Heart left ventricle (tissue), 16 donors: ENCODE data around the gene PGAM2. TPM values are rescaled to one million over a fixed set of nuclear protein-coding genes. Genes with fewer than 3 reads are reported as not detected.

Experiments used
- ATAC-seq, 4 donors: fragments of 200-7000 bp; cut with Tn5 transposase; one replicate each; pipeline ENCODE4 v1.9.1; 2020 to 2022; ENCODE audit warnings: moderate library complexity in 4 of 4, mild to moderate bottlenecking in 3 of 4, moderate number of reproducible peaks in 1 of 4
- DNase-seq, 5 donors: peaks; one replicate each; pipeline ENCODE4 v3.0.0-alpha.2; 2020
- H3K27ac ChIP-seq, 12 donors: fragments of 200-600 bp; sonication (generic) in 4 of 12; one replicate each; pipeline versions ENCODE4 v1.5.0 to v1.8.0; 2016 to 2022; ENCODE audit warnings: mild to moderate bottlenecking in 2 of 12
- H3K27me3 ChIP-seq, 9 donors: fragments of 200-600 bp; sonication (generic) in 2 of 9; one replicate each; pipeline versions ENCODE4 v1.5.1 to v1.8.0; 2016 to 2022; ENCODE audit warnings: mild to moderate bottlenecking in 3 of 9
- H3K36me3 ChIP-seq, 9 donors: fragments of 200-600 bp; sonication (generic) in 2 of 9; one replicate each; pipeline versions ENCODE4 v1.5.0 to v1.8.0; 2018 to 2022; ENCODE audit warnings: mild to moderate bottlenecking in 2 of 9
- H3K4me1 ChIP-seq, 12 donors: fragments of 200-600 bp; sonication (generic) in 4 of 12; one replicate each; pipeline versions ENCODE4 v1.5.0 to v1.8.0; 2016 to 2022; ENCODE audit warnings: mild to moderate bottlenecking in 3 of 12
- H3K4me3 ChIP-seq, 12 donors: fragments of 200-600 bp; sonication (generic) in 4 of 12; one replicate each; pipeline versions ENCODE4 v1.5.0 to v1.8.0; 2017 to 2022; ENCODE audit warnings: mild to moderate bottlenecking in 9 of 12, moderate library complexity in 4 of 12
- H3K9me3 ChIP-seq, 12 donors: fragments of 200-600 bp; sonication (generic) in 4 of 12; one replicate each; pipeline versions ENCODE4 v1.5.0 to v1.8.0; 2016 to 2022; ENCODE audit warnings: mild to moderate bottlenecking in 1 of 12
- CTCF ChIP-seq, 12 donors: fragments of 200-600 bp; sonication (generic) in 4 of 12; IDR thresholded peaks; one replicate each; pipeline versions ENCODE4 v1.5.0 to v1.8.0; 2018 to 2022; ENCODE audit warnings: antibody characterized with exemption in 12 of 12, mild to moderate bottlenecking in 5 of 12
- POLR2A ChIP-seq, 2 donors: fragments of 450-650 bp; IDR thresholded peaks; one replicate each; pipeline ENCODE4 v1.6.1; 2017; ENCODE audit warnings: antibody characterized with exemption in 2 of 2, mild to moderate bottlenecking in 2 of 2, moderate library complexity in 2 of 2
- WGBS, 4 donors: extraction: QIAGEN DNeasy Blood & Tissue Kit in 2 of 4; methylation state at CpG; one replicate each; pipeline versions ENCODE4 v1.1.5 to v1.1.7; 2013 to 2018; 5-methylcytosine and 5-hydroxymethylcytosine counted together
- intact Hi-C, 10 donors: fragments of 100-400 bp; cut with DNase I; formaldehyde crosslinking; loops; one replicate each; pipeline versions ENCODE4 v1.11.1 to v1.14.2; 2022
- polyA plus RNA-seq, 2 donors: library from polyadenylated mRNA; stranded (reverse); fragments of 200-250 nt; gene quantifications; one replicate each; pipeline ENCODE4 v1.2.3, GENCODE V29; 2013
- total RNA-seq, 9 donors: library from RNA; depleted of rRNA in 2 of 9; stranded (reverse); fragments of >200 nt in 2 of 9; fragmentation: NEBNext Ultra II Directional in 3 of 9; extraction: Animal tissue kit (Norgen Biotek cat#: 25700) in 3 of 9; gene quantifications; one replicate each; pipeline versions ENCODE4 v1.1.0 to v1.2.4, GENCODE V29; 2016 to 2023
- donor health status: ischemic (EF 13 %, LVEDD 7.1; RV severe dilation, severe dysfunction).
- donor health status: healthy with polysubstance abuse.
- donor health status: DM: no; HTN: yes; CAD: no.
- donor health status: DM: no; HTN: no; CAD: no.
- donor health status: ischemic (EF 25% LVEDD 6.9; RV normal size, moderate dysfunction).
- donor health status: ischemic (EF 25% LVEDD 5.7; RV mildly dilated, moderate dysfunction).
- donor health status: healthy.
- donor health status: DM: yes; HTN: yes; CAD: no.
- donor health status: ischemic (EF 35%, LVEDD 5.7; RV mildly dilated, moderate dysfunction).
- donor health status: nonischemic (EF 11% LVEDD 7.7; RV severe dilation, severe dysfunction).
- donor health status: DM: yes; HTN: yes; CAD: no.
- donor health status: PGD.
- donor health status: ischemic (EF 29% LVEDD 5.4; RV normal size, mild dysfunction).
- donor health status: nonischemic (EF 23%, LVEDD 6.1; RV moderate dilation, normal function).

The PGAM2 gene
- total and polyA plus RNA-seq, 11 donors = 242 to 2,064 (median 555) TPM

- H3K9me3 ChIP-seq = no peaks in the 10 kb centered on the region
- H3K36me3 ChIP-seq = peaks cover 0 to 64% (median 57%) of the 10 kb centered on the region in 9 donors
- no peak overlapping the region for H3K4me3 ChIP-seq
- H3K27me3 ChIP-seq = no peaks in the 10 kb centered on the region
- peak in 3 of 5 donors; percentile 18 to 31 (median 25) for DNase-seq
- H3K4me1 ChIP-seq = peaks cover 3 to 63% (median 31%) of the 10 kb centered on the region in 12 donors
- peak overlapping the region in 6 of 12 donors; percentile 26 to 96 (median 76) for H3K27ac ChIP-seq
- intact Hi-C loops = loop anchor here in 5 of 10 donors (2.0 to 5.0 kb wide), 5 partner anchors 32 to 123 kb away; partner anchors contain the start of genes POLD2 (in 5 of the 5), DBNL (in 1 of the 5) and YKT6 (in 1 of the 5)
- no peak for ATAC-seq
- WGBS, 4 donors = 81 to 86% (median 84%) methylated on average over 11 of the region's 11 CpGs
- TF ChIP-seq CTCF (IDR thresholded peaks at IDR 0.05) (no peak), POLR2A (IDR thresholded peaks at IDR 0.05) (no peak)
These were observed 14.1 kb upstream of the PGAM2 start for GRCh38 chr7:44079331-44080021.

- Histone ChIP-seq H3K36me3 (peaks cover 0 to 72% (median 61%) of the 10 kb centered on the region in 9 donors), H3K4me1 (peaks cover 3 to 73% (median 36%) of the 10 kb centered on the region in 12 donors), H3K27me3 (no peaks in the 10 kb centered on the region), H3K9me3 (no peaks in the 10 kb centered on the region), H3K27ac (peak overlapping the region in 11 of 12 donors; percentile 61 to 96 (median 76)), H3K4me3 (no peak overlapping the region)
- ATAC-seq = no peak
- DNase-seq = peak in 1 of 5 donors; percentile 15
- intact Hi-C loops = loop anchor here in 3 of 10 donors (2.0 to 5.0 kb wide), 3 partner anchors 34 to 114 kb away; partner anchors contain the start of genes DBNL (in 1 of the 3) and POLD2 (in 1 of the 3)
- TF ChIP-seq POLR2A (IDR thresholded peaks at IDR 0.05) (no peak), CTCF (IDR thresholded peaks at IDR 0.05) (no peak)
- 76 to 83% (median 79%) methylated on average over 8 of the region's 8 CpGs for WGBS, 4 donors
These were observed 13.2 kb upstream of the PGAM2 start for GRCh38 chr7:44078521-44078920.

GRCh38 chr7:44077681-44078091, 12.3 kb upstream of the PGAM2 start:
- H3K36me3 ChIP-seq = peaks cover 0 to 81% (median 69%) of the 10 kb centered on the region in 9 donors
- DNase-seq = peak in 4 of 5 donors; percentile 68 to 84 (median 76)
- H3K27me3 ChIP-seq = no peaks in the 10 kb centered on the region
- peak overlapping the region in 11 of 12 donors; percentile 61 to 96 (median 76) for H3K27ac ChIP-seq
- H3K9me3 ChIP-seq = no peaks in the 10 kb centered on the region
- intact Hi-C loops = loop anchor here in 3 of 10 donors (2.0 to 5.0 kb wide), 3 partner anchors 33 to 115 kb away; partner anchors contain the start of genes DBNL (in 1 of the 3) and POLD2 (in 1 of the 3)
- no peak overlapping the region for H3K4me3 ChIP-seq
- ATAC-seq = peak; percentile 42 to 54 (median 46)
- H3K4me1 ChIP-seq = peaks cover 9 to 78% (median 43%) of the 10 kb centered on the region in 12 donors
- WGBS, 4 donors = 44 to 59% (median 52%) methylated on average over 5 of the region's 5 CpGs
- TF ChIP-seq POLR2A (IDR thresholded peaks at IDR 0.05) = no peak

GRCh38 chr7:44077061-44077460, 11.7 kb upstream of the PGAM2 start:
- DNase-seq (peak in 1 of 5 donors; percentile 17), ATAC-seq (no peak)
- H3K27me3 ChIP-seq = no peaks in the 10 kb centered on the region
- TF ChIP-seq CTCF (IDR thresholded peaks at IDR 0.05) (no peak), POLR2A (IDR thresholded peaks at IDR 0.05) (no peak)
- H3K36me3 ChIP-seq = peaks cover 0 to 83% (median 70%) of the 10 kb centered on the region in 9 donors
- H3K27ac ChIP-seq = peak overlapping the region in 11 of 12 donors; percentile 32 to 96 (median 76)
- H3K4me3 ChIP-seq = no peak overlapping the region
- WGBS, 4 donors = 84 to 90% (median 89%) methylated on average over 9 of the region's 9 CpGs
- peaks cover 13 to 84% (median 49%) of the 10 kb centered on the region in 12 donors for H3K4me1 ChIP-seq
- intact Hi-C loops = loop anchor here in 2 of 10 donors (5.0 kb wide), 2 partner anchors 45 to 115 kb away; partner anchors contain the start of gene POLD2 (in 1 of the 2)
- H3K9me3 ChIP-seq = no peaks in the 10 kb centered on the region
